NCI-H2227 (cell line): ENCODE measurements around the gene WNT7B.

Source experiments
- DNase-seq: peaks from one replicate; lab custom pipeline; 2025; ENCODE audit not compliant: unreplicated experiment; lab: John Stamatoyannopoulos, UW

WNT7B gene

GRCh38 chr22:45914309-45914708 lies 62.7 kb downstream of the WNT7B start:
- DNase-seq = no peak

DNA sequence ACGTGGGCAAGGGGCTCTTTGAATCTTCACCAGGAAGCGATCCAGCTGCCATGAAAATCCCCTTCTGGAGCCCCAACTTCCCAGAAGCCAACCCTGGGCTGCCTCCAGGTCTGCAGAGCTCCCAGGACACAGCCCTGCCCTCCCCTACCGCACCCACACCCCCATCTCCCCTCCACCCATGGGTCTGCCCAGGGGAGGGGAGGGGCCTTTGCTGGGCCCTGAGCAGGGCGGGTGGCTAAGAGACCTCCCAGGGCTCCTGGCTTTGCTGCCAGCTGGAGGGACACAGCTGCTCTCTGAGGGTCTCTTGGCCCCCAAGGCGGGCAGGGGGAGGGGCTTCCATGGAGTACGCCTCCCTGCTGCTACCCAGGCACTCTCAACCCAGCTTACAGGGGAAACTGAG lies 64.1 kb downstream of the WNT7B start:
- DNase-seq = no peak

GRCh38 chr22:45911601-45912271 lies 65.2 kb downstream of the WNT7B start:
- DNase-seq = no peak

DNA sequence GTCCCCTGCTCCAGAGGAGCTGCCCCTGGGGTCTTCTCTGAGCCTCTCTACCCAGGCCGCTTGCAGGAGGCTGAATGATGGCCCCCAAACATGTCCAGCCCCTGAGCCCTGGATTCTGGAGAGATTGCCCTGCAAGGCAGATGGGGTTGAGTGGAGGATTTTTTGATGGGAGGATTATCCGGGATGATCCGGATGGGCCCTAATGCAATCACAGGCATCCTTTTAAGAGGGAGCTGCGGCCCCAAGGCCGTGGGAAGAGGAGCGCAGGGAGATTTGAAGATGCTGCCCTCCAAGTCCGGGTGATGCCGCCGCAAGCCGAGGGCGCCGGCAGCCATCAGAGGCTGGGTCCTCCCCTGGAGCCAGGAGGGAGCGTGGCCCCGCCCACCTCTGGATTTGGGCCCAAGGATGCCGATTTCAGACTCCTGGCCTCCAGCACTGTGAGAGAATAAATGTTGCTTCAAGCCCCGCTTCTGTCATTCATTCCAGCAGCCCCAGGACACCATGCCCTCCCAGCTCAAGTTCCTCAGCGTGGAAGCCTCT lies 66.0 kb downstream of the WNT7B start:
- no peak for DNase-seq

DNA sequence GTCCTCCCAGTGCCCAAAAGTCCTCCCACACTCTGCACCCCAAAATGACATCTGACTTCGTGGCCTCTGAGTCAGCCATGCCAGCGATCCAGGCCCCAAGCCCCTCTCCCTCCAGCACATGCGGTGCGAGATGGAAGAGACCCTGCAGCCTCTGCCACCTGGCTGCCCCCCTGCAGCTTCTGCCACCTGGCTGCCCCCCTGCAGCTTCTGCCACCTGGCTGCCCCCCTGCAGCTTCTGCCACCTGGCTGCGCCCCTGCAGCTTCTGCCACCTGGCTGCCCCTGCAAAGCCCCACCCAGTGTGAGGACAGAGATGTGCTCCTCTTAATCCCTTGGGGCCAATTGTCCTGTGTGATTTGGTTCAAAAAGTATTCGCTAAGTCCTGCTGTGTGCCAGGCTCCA lies 68.0 kb downstream of the WNT7B start:
- no peak for DNase-seq

GRCh38 chr22:45907996-45908395 lies 69.0 kb downstream of the WNT7B start:
- no peak for DNase-seq

- no peak for DNase-seq
Measured at GRCh38 chr22:45907378-45907777, 69.6 kb downstream of the WNT7B start.

GRCh38 chr22:45906946-45907345 lies 70.0 kb downstream of the WNT7B start:
- no peak for DNase-seq

DNA sequence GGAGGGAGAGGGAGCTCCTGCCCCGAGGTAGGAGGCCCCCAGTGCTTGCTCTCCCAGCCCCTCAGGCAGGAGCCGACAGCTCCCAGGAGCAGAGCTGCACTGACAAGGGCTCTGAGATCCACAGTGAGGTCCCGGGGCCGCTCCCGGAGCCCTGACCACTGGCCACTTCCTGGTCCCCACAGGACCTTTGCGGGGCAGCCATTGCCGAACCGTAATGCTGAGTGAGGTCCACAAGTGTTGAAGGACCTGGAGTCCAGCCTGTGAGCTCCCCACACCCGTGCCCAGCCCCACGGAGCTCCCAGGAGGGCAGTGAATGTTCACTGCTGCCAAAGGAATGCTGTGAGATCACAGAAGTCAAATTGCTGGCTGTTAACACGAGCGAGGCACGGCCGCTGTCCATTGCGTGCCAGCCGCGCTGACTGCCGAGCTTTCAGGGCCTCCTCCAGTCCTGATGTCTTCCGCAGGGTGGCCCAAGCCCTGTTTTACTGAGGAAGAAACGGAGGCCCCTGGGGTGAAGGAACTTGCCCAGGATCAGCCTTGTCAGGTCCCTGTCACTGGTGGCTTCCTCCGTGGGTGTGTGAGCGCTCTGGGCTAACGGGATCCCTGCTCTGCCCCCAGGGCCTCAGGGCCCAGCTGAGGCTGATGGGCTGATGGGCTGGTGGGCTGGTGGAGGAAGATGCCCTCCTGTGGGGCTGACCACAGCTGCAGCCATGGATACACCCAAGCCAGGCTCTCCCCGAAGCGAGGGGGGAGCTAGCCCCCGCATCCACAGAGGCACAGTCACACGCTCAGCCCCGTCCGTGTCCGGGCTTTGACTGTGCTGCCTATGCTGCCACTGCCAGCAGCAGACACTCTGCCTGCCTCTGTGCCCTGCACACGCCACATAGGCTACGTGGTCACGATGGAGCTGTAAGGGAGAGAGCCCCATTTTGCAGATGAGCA lies 70.8 kb downstream of the WNT7B start:
- no peak for DNase-seq

GRCh38 chr22:45905326-45905923 lies 71.5 kb downstream of the WNT7B start:
- DNase-seq = no peak

- DNase-seq = no peak
Measured at GRCh38 chr22:45904236-45904635, 72.7 kb downstream of the WNT7B start.

- no peak for DNase-seq
Measured at GRCh38 chr22:45903355-45904135, 73.4 kb downstream of the WNT7B start.

GRCh38 chr22:45897736-45898135 lies 79.2 kb downstream of the WNT7B start:
- no peak for DNase-seq

DNA sequence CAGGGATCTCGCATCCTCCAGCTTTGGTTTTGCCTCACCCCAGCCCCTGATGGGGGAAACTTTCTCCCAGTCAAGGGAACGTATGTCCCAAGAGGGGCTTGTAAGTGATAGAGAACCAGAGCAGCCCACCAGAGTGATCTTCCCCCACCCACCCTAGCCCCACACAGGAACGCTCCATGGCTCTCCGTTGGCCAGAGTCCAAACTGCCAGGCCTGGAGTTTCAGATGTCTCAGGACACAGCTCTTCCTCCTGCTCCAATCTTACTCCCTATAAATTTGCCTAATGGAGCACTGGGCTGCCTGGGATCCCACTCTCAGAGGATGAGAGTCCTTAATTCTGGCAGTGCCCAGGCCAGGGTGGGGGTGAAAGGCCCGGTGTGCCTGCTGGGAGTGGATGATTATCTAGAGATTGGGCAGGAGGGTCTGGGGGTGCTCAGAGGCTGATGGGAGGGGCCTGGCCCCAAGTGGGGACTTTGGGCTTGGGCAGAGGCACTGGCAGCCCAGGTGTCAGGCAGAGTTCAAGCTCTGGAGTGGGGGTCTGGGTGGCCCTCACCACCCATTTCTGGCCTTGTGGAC lies 79.9 kb downstream of the WNT7B start:
- no peak for DNase-seq

DNA sequence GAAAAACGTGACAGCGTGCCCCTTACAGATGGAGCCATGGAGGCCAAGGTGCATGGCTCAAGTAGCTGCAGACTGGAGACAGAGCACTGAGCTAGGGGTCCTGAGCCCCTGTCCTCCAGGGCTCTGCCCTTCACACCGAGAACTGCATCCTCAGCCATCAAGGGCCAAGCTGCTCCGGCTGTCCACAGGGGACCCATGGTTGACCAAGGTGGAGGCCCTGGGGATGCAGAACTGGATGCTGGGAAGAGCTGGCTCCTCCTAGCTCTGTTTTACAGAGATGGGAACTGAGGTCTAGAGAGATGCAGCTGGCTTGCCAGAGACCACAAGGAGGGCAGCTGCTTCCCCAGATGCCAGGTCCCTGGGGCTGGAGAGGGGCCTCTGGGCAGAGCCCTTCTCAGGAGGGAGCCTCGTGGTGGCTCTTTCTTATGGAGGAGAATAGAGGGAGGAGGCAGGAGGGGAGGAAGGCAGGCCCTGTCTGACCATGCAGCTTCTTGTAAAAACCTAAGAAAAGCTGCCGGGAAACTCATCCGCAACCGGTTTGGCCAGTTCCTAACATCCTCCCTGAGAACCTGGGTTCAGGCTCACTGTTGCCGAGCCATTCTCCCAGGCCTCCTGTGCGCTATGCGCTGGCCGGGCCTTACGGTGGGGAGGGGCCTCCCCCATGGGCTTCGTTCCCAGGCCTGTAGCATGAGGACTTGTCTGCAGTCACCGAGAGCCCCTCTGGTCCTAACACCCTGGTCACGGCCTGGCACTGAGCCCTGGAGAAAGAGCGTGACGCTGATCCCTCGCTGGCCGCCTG lies 80.6 kb downstream of the WNT7B start:
- DNase-seq = no peak

DNA sequence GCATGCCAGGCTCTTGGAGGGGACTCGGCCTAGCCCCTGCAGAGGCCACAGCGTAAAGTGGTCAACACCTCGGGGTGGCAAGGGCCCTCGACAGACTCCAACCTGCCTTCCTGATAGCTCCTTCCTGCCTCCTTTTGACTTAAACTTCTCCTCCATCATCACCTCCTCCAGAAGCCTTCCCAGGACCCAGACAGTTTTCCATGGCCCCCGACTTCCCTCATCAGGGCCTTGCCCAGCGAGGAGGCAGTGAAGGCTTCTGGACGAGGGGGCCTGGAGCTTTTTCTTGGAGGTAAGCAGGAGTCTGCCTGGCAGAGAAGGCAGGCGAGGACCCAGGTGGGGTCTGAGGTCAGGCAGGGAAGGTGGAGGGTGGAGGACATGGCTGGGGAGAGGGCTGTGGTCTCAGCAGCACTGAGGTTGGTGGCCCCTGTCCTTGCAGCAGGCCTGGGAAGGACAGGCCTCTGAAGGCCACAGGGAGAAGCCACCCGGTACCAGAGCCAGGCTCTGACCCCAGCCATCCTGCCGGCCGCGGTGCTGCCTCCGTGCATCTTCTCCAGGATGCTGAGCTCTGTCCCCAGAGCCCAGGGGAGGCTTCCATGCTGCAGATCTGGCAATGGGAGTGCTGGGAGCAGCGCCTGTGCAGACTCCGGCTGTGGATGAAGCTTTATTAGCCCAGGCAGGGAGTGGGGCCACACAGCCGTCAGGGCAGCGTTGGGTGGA lies 81.4 kb downstream of the WNT7B start:
- DNase-seq = no peak

GRCh38 chr22:45893516-45893915 lies 83.4 kb downstream of the WNT7B start:
- DNase-seq = no peak

DNA sequence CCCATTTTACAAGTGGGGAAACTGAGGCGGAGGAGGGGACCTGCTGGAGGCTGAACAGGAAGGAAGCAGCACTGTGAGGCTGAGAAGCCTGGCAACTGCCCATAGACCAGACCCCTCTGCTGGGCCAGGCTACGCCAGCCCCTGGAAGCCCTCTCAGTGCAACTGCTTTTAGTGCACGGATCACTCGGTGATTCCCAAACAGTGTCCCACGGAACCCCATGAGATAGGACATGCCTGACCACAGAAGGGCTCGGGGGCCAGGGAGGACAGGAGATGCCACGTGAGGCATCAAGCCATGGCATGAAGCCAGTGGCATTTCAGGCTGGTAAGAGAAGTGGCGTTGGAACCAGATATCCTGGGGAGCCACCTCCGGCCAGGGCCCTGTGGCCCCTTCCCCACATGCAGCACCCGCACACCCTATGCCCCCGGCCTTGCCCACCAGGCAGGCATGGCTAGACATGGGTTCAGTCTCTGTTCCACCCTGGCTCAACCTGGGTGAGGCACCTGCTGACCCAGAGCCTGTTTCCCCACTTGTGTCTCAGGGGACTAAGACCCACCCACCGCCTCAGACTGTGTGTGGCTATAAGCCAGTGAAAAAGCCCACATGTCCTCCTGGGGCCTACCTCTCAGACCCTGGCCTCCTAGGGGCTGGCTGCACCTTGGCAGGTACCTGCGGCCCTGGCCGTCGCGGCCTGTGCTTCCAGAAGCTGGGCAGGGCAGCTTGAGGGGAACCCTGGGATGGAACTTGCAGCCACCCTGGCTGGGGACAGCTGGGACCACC lies 84.1 kb downstream of the WNT7B start:
- no peak for DNase-seq
